Skeletal muscle tissue (tissue), 4 donors: ENCODE measurements around the gene KRI1. TPM values are rescaled to one million over a fixed set of nuclear protein-coding genes. Genes with fewer than 3 reads are reported as not detected.

Experiments used
- H3K27ac ChIP-seq: one replicate; pipeline ENCODE4 v1.7.0; 2013; ENCODE audit warnings: mild to moderate bottlenecking, low read depth, low read length, inconsistent platforms
- H3K27me3 ChIP-seq, 3 donors: one replicate each; pipeline ENCODE4 v1.7.0; 2013; ENCODE audit warnings: low read length in 3 of 3; ENCODE audit not compliant: control insufficient read depth in 3 of 3, insufficient read depth in 3 of 3
- H3K36me3 ChIP-seq, 3 donors: one replicate each; pipeline ENCODE4 v1.7.0; 2013; ENCODE audit warnings: low read length in 3 of 3; ENCODE audit not compliant: control insufficient read depth in 3 of 3, insufficient read depth in 3 of 3
- H3K4me1 ChIP-seq, 3 donors: one replicate each; pipeline ENCODE4 v1.7.0; 2013; ENCODE audit warnings: low read length in 3 of 3, mild to moderate bottlenecking in 3 of 3; ENCODE audit not compliant: control insufficient read depth in 3 of 3, insufficient read depth in 3 of 3
- H3K4me3 ChIP-seq, 3 donors: one replicate each; pipeline ENCODE4 v1.7.0; 2013; ENCODE audit warnings: low read length in 3 of 3
- H3K9ac ChIP-seq, 3 donors: one replicate each; pipeline ENCODE4 v1.7.0; 2013; ENCODE audit warnings: low read length in 3 of 3, mild to moderate bottlenecking in 3 of 3, moderate library complexity in 2 of 3, low read depth in 1 of 3
- H3K9me3 ChIP-seq, 3 donors: one replicate each; pipeline ENCODE4 v1.7.0; 2013; ENCODE audit warnings: low read length in 3 of 3; ENCODE audit not compliant: control insufficient read depth in 3 of 3
- total RNA-seq: library from RNA; depleted of rRNA; stranded (reverse); fragments of >200 nt; gene quantifications from one replicate; pipeline ENCODE4 v1.2.3, GENCODE V29; 2014
- donor health status: Osteomylitis.

KRI1 gene
- total RNA-seq, 1 donor from 2014 or later: 5.2 TPM

- H3K4me3 ChIP-seq: no peak overlapping the region
- H3K4me1 ChIP-seq: peaks cover 22 to 23% (median 22%) of the 10 kb centered on the region in 3 donors
- no peaks in the 10 kb centered on the region for H3K36me3 ChIP-seq
- no peak overlapping the region for H3K27ac ChIP-seq
- H3K27me3 ChIP-seq: no peaks in the 10 kb centered on the region
- no peak overlapping the region for H3K9ac ChIP-seq
- no peaks in the 10 kb centered on the region for H3K9me3 ChIP-seq
Observed at GRCh38 chr19:10600149-10600548, 34.3 kb upstream of the KRI1 start.

- no peak overlapping the region for H3K4me3 ChIP-seq
- H3K4me1 ChIP-seq: peaks cover 5 to 12% (median 7%) of the 10 kb centered on the region in 3 donors
- peak overlapping the region in 1 of 3 donors; percentile 25 for H3K9ac ChIP-seq
- H3K27ac ChIP-seq: no peak overlapping the region
- H3K27me3 ChIP-seq: no peaks in the 10 kb centered on the region
- no peaks in the 10 kb centered on the region for H3K9me3 ChIP-seq
- H3K36me3 ChIP-seq: no peaks in the 10 kb centered on the region
Observed at GRCh38 chr19:10593820-10594637, 28.2 kb upstream of the KRI1 start.

- Histone ChIP-seq H3K27me3 (no peaks in the 10 kb centered on the region), H3K4me1 (peaks cover 5 to 12% (median 7%) of the 10 kb centered on the region in 3 donors), H3K9me3 (no peaks in the 10 kb centered on the region), H3K27ac (no peak overlapping the region), H3K9ac (no peak overlapping the region), H3K4me3 (no peak overlapping the region), H3K36me3 (no peaks in the 10 kb centered on the region)
Observed at GRCh38 chr19:10593148-10593547, 27.3 kb upstream of the KRI1 start.

GRCh38 chr19:10587839-10588150 is 22.0 kb upstream of the KRI1 start:
- no peaks in the 10 kb centered on the region for H3K4me1 ChIP-seq
- no peak overlapping the region for H3K9ac ChIP-seq
- no peak overlapping the region for H3K4me3 ChIP-seq
- H3K27me3 ChIP-seq: peaks cover 10 to 14% (median 10%) of the 10 kb centered on the region in 3 donors
- no peaks in the 10 kb centered on the region for H3K36me3 ChIP-seq
- H3K9me3 ChIP-seq: no peaks in the 10 kb centered on the region
- H3K27ac ChIP-seq: no peak overlapping the region

GRCh38 chr19:10587022-10587838 is 21.4 kb upstream of the KRI1 start, which contains the start of gene AP1M2:
Gene AP1M2 (minus strand): TSS chr19:10587312. CDS start chr19:10587231, 81 bp downstream.
- H3K27me3 ChIP-seq: peaks cover 10 to 14% (median 10%) of the 10 kb centered on the region in 3 donors
- no peaks in the 10 kb centered on the region for H3K36me3 ChIP-seq
- H3K4me1 ChIP-seq: no peaks in the 10 kb centered on the region
- H3K9ac ChIP-seq: no peak within 1 kb of the TSS
- H3K4me3 ChIP-seq: no peak within 1 kb of the TSS
- H3K27ac ChIP-seq: no peak within 1 kb of the TSS
- no peaks in the 10 kb centered on the region for H3K9me3 ChIP-seq

GRCh38 chr19:10586396-10586795 is 20.6 kb upstream of the KRI1 start:
- Histone ChIP-seq H3K36me3 (no peaks in the 10 kb centered on the region), H3K27ac (no peak overlapping the region), H3K4me3 (no peak overlapping the region), H3K27me3 (peaks cover 10 to 14% (median 13%) of the 10 kb centered on the region in 3 donors), H3K4me1 (peaks cover under 1 to 2% (median 1%) of the 10 kb centered on the region in 3 donors), H3K9ac (no peak overlapping the region), H3K9me3 (no peaks in the 10 kb centered on the region)

GRCh38 chr19:10583036-10583776 is 17.4 kb upstream of the KRI1 start:
- Histone ChIP-seq H3K27ac (no peak overlapping the region), H3K9ac (no peak overlapping the region), H3K4me1 (peaks cover 5 to 6% (median 5%) of the 10 kb centered on the region in 3 donors), H3K27me3 (peaks cover 10 to 14% (median 14%) of the 10 kb centered on the region in 3 donors), H3K4me3 (no peak overlapping the region), H3K36me3 (no peaks in the 10 kb centered on the region), H3K9me3 (no peaks in the 10 kb centered on the region)

- no peak overlapping the region for H3K27ac ChIP-seq
- H3K9ac ChIP-seq: no peak overlapping the region
- H3K9me3 ChIP-seq: no peaks in the 10 kb centered on the region
- H3K4me1 ChIP-seq: peaks cover 5 to 6% (median 5%) of the 10 kb centered on the region in 3 donors
- no peaks in the 10 kb centered on the region for H3K36me3 ChIP-seq
- H3K27me3 ChIP-seq: peaks cover 2 to 9% (median 5%) of the 10 kb centered on the region in 3 donors
- H3K4me3 ChIP-seq: no peak overlapping the region
Observed at GRCh38 chr19:10582091-10582490, 16.3 kb upstream of the KRI1 start.

- Histone ChIP-seq H3K27ac (no peak overlapping the region), H3K4me1 (peaks cover 5 to 6% (median 5%) of the 10 kb centered on the region in 3 donors), H3K9ac (peak overlapping the region; percentile 9 to 73 (median 25))
Observed at GRCh38 chr19:10580979-10581631, 15.3 kb upstream of the KRI1 start.

More at GRCh38 chr19:10580979-10581631, 15.3 kb upstream of the KRI1 start:
- Histone ChIP-seq H3K36me3 (no peaks in the 10 kb centered on the region), H3K27me3 (peaks cover 0 to 4% (median 0%) of the 10 kb centered on the region in 3 donors), H3K9me3 (no peaks in the 10 kb centered on the region), H3K4me3 (peak overlapping the region; percentile 58 to 72 (median 62))
